GM12864 (cell line): ENCODE measurements around the gene CRB2.
"Not testable (repeated sequence)": the region's sequence is repeated elsewhere in the genome, so short reads cannot be mapped to it uniquely, and the experiment has no call there.

Experiments used
- DNase-seq: peaks from one replicate; pipeline ENCODE4 v3.0.0-alpha.2; 2011; ENCODE audit warnings: low read depth
- H3K4me3 ChIP-seq: 2 replicates; pipeline ENCODE4 v1.5.1; 2011; ENCODE audit warnings: mild to moderate bottlenecking, low read depth, low read length, control low read depth
- TF ChIP-seq, protein P1 (sequence below): IDR thresholded peaks from 2 replicates; pipeline ENCODE4 v1.5.1; 2011; ENCODE audit warnings: low read depth, mild to moderate bottlenecking, moderate library complexity, low read length, control low read depth, inconsistent platforms; ENCODE audit errors: missing control alignments

CRB2 gene

DNA sequence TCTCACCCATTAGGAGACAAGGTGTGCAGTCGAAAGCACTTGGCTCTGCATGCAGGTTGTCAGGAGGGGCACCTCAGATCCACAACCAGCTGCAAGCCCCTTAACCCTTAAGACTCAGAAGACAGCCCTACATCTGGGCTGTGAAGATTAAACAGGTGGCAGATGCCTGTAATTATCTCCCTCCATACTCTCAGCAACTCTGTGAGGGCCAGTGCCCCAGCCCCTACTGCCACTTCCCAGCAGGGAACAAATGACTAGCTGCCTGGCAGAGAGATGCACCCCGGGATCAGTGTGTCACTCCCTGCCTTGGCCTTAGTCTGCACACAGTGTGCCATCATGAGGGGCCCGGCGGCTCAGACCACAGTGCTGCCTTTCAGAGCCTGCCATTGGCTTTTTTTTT, 42.0 kb downstream of the CRB2 start:
- no peak for DNase-seq
- TF ChIP-seq, protein P1, sequence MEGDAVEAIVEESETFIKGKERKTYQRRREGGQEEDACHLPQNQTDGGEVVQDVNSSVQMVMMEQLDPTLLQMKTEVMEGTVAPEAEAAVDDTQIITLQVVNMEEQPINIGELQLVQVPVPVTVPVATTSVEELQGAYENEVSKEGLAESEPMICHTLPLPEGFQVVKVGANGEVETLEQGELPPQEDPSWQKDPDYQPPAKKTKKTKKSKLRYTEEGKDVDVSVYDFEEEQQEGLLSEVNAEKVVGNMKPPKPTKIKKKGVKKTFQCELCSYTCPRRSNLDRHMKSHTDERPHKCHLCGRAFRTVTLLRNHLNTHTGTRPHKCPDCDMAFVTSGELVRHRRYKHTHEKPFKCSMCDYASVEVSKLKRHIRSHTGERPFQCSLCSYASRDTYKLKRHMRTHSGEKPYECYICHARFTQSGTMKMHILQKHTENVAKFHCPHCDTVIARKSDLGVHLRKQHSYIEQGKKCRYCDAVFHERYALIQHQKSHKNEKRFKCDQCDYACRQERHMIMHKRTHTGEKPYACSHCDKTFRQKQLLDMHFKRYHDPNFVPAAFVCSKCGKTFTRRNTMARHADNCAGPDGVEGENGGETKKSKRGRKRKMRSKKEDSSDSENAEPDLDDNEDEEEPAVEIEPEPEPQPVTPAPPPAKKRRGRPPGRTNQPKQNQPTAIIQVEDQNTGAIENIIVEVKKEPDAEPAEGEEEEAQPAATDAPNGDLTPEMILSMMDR: no peak
- no peak overlapping the region for H3K4me3 ChIP-seq

DNA sequence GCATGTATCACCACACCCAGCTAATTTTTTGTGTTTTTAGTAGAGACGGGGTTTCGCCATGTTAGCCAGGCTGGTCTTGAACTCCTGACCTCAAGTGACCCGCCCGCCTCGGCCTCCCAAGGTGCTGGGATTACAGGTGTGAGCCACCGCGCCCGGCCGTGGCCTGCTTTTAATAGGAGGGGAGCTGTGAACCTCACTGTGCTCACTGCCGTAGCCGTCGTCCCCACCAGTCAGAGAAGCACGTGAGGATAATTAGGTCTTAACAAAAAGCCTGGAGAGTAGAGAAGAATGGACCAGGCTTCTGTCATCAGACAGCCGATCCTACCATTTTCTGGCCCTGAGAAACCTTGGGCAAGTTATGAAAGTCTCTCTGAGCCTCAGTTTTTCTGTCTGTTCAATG, 42.9 kb downstream of the CRB2 start:
- DNase-seq, H3K4me3 ChIP-seq: not testable (repeated sequence)

DNA sequence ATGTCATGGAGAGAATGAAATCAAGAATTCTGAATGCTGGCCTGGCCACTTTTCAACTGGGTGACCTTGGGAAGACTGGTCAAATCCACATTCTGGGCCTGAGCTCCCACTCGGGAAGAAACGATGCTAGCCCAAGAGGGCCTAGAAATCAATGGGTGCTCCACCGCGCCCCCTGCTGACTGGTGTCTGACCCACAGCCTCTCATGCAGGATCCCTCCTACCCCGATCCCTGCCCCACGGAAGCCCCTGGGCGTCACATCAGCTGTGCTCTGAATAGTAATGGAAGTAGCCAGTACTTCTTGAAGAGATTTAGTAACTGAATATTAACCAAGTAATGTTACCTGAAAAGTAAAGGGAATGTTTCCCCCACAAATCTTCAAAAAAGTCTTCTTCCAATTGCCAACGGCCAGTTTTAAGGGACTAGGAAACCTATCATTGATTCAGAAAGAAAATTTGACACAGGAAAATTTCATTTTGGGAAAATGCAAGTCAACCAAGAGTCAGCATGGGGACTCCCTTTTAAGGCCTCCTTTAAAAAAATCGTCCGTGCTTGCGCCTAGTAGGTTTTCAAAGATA, 43.9 kb downstream of the CRB2 start:
- DNase-seq: no peak
- TF ChIP-seq, protein P1: peak; percentile 63

DNA sequence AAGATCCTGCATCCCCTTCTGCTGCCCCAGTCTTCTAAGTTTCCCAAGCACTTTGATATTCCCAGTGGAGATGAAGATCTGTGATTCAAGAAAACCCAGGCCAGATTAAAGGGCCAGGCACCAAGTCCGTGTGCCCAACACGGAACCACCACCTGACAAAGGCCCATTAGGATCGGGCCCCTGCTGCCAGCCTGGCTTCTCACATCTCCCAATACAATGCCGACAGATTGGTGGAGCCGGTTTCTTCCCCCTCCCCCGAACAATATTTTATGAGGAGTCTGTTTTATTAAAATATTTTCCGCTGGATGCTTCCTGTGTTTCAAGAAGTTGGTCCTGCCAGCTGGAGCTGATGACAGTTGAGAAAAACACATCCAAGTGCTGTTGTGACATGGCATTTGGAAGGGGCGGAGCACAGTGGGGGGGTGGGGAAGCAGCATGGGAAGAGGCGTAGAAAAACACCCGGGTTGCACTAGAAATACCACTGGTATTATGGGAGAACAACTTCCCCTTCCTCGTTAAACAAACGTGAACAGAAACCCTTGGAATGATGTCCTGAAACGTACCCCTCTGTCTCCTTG, 45.0 kb downstream of the CRB2 start:
- TF ChIP-seq, protein P1: no peak
- DNase-seq: no peak
- no peak overlapping the region for H3K4me3 ChIP-seq

More for the DNA sequence above, 43.9 kb downstream of the CRB2 start:
- no peak overlapping the region for H3K4me3 ChIP-seq

DNA sequence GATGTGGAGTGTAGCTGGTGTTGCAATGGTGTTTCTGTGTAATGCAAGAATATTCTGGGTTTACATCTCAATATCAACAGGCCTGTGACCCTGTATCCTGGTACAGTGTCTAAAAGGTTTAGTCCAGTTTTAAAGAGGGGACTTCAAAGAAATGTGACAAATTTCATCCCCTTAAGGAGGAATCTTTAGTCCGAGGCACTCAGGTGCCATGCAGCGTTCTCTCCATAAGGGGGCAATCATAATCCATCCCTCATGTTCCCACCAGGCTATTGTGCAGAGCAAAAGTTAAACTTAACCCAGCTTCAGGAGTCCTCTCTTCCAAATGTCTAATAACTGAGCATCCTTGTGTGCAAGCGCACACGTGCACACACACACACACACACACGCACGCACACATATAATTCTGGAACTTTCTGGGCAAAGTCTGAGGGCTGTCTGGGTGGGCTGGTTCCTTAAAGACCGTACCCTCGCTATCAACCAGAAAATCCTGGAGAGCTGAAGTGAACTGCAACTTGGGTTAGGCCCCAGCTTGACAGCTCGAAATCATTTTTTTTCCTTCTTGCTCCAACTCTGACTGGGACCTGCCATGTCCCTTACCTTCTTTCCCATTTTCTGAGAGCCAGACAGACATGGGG, 46.0 kb downstream of the CRB2 start:
- TF ChIP-seq, protein P1: peak; percentile 80
- peak; percentile 8 for DNase-seq

DNA sequence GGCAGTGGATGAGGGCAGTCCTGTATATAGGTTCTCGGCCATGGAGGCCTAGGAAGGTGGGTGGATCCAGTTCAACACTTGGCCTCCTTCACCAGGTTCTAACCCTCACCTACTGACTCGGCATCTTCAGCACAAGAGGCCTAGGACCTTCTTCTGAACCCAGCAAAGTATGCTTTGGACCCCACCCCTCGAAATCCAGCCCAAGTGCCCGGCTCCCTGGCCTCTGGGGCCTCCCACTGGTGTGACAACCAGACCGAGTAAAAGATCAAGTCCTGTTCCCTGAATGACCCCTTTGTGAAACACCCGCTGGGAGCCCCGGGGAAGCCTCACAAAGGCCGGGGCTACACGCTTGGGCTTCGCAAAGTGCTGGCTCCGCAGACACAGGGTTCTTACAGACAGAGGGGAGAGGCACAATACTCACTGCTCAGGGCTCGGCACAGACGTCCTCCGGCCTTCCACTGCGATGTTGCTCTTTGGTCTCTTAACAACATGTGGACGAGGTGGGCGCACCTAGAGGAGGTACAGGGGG, 47.0 kb downstream of the CRB2 start:
- H3K4me3 ChIP-seq: no peak overlapping the region
- TF ChIP-seq, protein P1: no peak
- DNase-seq: no peak

More for the DNA sequence above, 46.0 kb downstream of the CRB2 start:
- H3K4me3 ChIP-seq: no peak overlapping the region

DNA sequence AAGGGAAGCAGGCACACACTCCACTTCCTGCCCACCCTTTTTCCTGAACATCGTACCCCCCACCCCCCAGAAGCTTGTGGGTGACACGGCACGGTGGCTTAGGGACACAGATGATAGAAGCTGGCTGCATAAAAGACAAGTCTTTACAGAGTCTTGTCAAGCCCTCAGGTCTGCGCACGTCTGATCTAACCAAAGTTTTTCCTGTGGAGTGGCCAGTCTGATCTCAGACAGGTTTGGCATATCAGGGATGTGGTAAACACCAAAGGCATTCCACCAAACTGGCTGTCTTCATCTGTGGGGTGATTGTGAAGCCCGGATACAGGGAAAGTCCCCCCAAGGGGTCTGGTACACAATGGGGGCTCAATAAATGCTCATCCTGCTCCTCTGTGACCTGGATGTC, 50.0 kb downstream of the CRB2 start:
- no peak overlapping the region for H3K4me3 ChIP-seq
- DNase-seq: no peak
- TF ChIP-seq, protein P1: no peak
